Activated T-helper 9 cell treated with anti-CD3 and anti-CD28 coated beads, Interleukin-2, amount 50 U/mL, for 16 hours (primary cell): ENCODE measurements around the gene NUP205.
"Not testable (repeated sequence)": the region's sequence is repeated elsewhere in the genome, so short reads cannot be mapped to it uniquely, and the experiment has no call there.

Experiments used
- DNase-seq: peaks from one replicate; pipeline ENCODE4 v3.0.0-alpha.2; 2020; ENCODE audit warnings: low read depth

The NUP205 gene

DNA sequence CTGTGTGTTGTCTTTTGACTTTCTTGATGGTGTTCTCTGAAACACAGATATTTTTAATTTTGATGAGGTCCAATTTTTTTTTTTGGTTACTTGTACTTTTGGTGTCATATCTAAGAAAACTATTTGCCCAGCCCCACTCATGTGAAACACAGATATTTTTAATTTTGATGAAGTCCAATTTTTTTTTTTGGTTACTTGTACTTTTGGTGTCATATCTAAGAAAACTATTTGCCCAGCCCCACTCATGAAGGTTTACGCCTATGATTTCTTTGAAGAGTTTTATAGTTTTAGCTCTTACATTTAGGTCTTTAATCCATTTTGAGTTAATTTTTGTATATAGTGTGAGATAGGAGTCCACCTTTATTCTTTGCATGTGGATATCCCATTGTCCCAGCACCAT lies 109.9 kb downstream of the NUP205 start:
- not testable (repeated sequence) for DNase-seq

DNA sequence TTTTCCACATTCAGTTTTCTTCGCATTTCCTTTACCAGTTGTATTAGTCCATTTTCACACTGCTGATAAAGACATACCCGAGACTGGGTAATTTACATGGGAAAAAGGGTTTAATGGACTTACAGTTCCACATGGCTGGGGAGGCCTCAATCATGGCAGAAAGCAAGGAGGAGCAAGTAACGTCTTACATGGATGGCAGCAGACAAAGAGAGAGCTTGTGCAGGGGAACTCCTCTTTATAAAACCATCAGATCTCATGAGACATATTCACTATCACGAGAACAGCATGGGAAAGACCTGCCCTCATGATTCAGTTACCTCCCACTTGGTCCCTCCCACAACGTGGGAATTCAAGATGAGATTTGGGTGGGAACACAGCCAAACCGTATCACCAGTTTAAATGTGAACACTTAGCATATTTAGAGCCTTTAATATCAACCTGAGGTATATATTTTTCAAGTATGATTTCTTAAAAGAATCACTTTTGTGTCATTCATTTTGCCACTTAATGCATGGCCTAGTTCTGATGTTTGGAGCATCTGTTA lies 111.2 kb downstream of the NUP205 start:
- DNase-seq: not testable (repeated sequence)

GRCh38 chr7:135669774-135670173 lies 112.1 kb downstream of the NUP205 start:
- no peak for DNase-seq

- no peak for DNase-seq
Observed at GRCh38 chr7:135670179-135670578, 112.5 kb downstream of the NUP205 start.

- DNase-seq: no peak
Observed at GRCh38 chr7:135672560-135673359, 115.0 kb downstream of the NUP205 start.

DNA sequence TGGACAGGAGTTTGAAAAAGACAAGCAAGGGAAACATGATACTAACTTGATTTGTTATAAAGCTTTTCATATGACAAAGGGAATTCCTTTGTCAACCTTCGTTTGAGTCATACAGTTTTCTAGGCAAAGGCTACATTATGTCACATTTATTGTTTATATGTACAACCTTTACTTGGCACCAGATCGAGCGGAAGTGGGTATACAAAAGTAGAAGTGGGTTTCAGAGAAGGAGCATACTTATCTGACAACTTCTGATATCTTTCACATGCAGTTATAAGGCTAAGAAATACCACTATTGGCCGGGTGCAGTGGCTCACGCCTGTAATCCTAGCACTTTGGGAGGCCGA lies 115.6 kb downstream of the NUP205 start:
- DNase-seq: no peak

DNA sequence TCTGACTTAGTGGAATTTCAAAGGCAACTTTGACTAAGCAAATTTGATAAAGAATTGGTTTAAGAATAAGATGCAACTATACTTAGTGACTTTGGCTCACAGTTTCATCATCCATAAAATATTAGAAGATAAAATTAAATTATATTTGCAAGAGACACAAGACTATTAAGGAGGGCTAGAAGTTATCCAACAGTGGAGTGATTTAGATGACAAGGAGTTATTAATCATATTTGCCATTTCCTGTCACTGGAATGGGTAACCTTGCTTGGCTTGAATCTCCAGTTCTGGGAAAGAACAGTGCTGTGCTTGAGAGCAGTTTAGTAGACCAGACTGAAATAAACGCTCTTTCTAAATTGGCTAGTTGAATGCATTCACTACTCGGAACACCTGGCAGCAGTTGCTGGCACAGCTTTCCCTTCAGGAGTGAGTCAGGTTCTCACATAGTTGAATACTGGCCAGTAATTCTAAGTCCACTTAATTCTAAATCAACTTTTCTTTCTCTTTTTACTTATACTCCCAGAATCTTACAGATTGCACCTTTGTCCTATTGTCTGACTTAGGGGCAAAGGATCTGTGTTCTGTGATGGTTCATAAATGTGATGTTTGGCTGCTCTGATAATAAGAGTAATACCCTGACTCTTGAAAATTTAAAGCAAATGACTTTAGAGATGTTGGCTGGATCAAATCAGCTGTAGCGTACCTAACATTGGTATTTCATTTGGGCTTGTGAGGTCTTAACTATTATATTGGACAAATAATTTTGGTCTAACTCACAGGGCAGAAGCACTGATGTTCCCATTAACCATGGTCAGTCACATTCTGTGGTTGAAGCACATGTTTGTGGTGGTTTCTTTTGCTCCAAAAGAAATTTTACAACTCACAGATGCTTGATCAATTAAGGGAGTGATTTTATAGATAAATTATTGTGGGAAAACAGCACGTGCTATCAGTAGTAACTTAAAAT lies 121.2 kb downstream of the NUP205 start:
- no peak for DNase-seq

GRCh38 chr7:135681762-135682161 lies 124.0 kb downstream of the NUP205 start:
- no peak for DNase-seq

GRCh38 chr7:135682191-135682590 lies 124.5 kb downstream of the NUP205 start:
- no peak for DNase-seq

DNA sequence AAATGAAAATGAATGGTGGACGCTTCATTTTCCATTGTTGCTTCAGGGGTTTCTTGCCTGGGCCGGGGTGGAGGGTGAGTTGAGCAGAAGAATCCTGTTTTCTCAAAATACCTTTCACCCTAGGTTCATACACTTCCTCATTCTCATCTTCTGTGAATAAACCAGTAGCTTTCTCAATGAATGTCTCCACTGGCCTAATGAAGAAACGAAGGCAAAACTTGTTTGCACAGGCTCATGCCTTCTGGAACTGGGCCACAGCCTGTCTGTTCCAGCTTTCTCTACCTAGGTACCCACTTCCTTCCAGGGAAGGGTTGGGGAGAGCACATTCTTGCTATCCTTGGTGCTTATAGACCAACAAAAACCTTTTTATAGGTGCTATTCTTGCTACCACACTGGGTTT lies 125.9 kb downstream of the NUP205 start:
- DNase-seq: no peak

DNA sequence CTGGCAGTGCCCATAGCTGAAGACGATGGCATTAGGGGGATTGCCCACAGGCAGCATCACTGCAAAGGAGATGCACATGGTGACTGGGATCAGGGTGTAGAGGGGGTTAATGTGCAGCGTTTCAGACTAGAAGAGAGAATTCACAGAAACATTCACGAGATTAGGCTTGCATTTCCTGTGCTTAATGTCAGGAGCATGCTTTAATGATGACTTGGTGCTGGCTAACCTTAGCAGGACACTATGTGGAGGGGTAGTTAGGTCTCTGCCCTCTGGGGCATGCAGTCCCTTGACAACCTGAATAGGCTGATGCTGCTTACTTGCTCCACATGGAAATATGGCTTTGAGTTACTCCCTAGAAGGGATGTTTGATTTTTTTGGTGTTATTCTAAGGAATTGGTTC lies 126.4 kb downstream of the NUP205 start:
- no peak for DNase-seq

- DNase-seq: no peak
Observed at GRCh38 chr7:135684699-135685098, 127.0 kb downstream of the NUP205 start.

DNA sequence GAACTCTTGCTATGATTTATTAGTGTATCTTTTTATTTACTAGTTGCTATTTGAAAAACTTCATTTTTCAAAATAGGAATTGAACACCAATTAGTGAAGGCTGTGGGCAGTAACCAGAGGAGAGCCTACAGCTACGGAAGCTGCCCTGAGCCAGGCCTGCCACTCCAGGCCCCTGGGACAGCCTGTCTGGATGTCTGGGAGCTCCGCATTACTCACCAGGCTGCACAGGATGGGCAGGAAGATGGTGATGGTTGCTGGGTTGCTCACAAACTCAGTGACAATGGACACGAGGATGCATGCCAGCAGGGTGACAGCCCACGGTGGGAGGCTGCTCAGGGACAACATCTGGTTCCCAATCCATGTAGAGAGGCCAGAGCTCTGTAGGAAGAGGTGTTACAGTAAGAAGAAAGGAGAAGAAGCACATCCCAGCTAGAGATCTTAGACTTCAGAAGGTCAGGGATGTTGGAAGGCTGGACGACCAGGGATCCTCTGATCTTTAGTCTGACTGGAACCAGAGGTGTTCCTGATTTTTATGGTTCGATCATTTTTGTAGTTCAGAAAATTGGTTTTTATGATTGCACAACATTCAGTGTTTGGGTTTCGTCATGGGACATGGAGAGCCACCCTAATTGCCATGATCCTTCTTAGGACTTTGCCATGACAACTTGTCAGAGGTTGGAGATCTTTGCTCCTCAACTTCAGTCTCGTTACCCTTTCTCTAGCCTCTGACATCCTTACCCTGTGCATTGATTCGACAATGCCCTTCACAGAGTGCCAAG lies 127.8 kb downstream of the NUP205 start:
- DNase-seq: no peak

DNA sequence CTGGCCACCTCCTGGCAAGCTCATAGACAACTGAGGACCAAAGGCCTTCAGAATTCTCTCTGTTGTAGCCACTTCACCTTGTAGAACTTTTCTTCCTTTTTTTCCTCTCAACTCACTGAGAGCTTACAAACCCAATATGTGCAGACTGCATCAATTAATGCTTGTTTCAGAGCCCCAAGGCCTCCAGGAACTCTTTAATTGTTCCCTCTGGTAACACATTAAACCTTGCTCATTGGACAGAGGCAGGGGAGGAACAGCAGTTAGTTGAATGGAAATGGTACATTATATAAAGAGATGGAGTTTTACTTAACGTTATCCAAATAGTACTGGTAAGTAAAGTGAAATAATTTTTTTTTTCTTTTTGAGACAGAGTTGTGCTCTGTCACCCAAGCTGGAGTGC lies 129.7 kb downstream of the NUP205 start:
- DNase-seq: no peak

DNA sequence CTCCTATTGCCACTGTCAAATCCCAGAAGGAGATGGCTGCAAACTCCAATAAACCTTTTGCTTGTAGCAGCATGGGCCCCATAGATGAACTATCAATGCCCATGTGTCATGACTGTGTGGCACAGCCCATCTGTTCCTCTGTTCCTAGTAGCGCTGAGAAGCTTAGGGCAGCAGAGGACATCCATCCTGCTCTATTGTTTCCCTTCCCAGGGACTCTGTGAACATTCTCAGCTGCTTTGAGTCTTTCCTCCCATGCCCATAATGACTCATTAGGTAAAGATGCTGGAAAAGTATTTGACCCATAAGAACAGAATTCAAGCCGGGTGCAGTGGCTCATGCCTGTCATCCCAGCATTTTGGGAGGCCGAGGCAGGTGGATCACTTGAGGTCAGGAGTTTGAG lies 132.8 kb downstream of the NUP205 start:
- no peak for DNase-seq

DNA sequence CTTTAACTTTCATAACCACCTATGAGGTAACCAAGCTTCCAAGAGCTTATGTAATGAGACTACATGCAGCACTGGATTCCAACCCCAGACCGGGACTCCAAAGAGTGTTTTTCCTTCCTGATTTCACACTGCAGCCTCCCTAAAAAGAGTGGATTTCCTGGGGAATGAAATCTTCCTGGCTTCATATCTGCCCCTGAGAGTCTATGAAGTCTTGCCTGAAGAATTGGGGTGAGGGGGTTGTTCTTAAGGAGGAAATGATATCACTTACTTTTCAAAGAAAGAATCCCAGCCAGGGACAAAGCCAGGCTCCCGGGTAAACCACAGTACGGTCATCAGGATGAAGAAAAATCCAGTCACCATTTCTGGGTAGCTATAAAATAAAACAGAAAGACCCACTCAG lies 134.3 kb downstream of the NUP205 start:
- no peak for DNase-seq

DNA sequence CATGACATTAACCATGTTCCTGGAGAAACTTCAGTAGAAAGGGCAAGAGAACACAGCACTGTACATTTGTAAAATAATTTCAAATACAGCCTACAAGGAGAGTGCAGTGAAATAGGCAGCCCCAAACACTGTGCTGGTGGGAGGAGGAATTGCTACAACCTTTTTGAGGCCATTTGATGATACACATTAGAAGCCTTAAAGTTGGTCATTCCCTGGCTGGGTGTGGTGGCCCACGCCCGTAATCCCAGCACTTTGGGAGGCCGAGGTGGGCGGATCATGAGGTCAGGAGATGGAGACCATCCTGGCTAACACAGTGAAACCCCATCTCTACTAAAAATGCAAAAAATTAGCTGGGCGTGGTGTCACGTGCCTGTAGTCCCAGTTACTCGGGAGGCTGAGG lies 134.9 kb downstream of the NUP205 start:
- not testable (repeated sequence) for DNase-seq

GRCh38 chr7:135693558-135693957 lies 135.8 kb downstream of the NUP205 start:
- DNase-seq: no peak

- no peak for DNase-seq
Observed at GRCh38 chr7:135697276-135698049, 139.7 kb downstream of the NUP205 start.
